Activated CD8-positive, alpha-beta memory T cell treated with anti-CD3 and anti-CD28 coated beads for 36 hours (primary cell): ENCODE measurements around the gene CCL19. TPM values are rescaled to one million over a fixed set of nuclear protein-coding genes. Genes with fewer than 3 reads are reported as not detected.

Source experiments
- CTCF ChIA-PET: fragments of 350-600 bp; sonication (Branson Sonifier 250); formaldehyde crosslinking; loops from one replicate; lab custom pipeline; 2021; ENCODE audit warnings: antibody characterized with exemption; lab: Charles Lee
- POLR2A ChIA-PET: fragments of 350-600 bp; sonication (Branson Sonifier 250); formaldehyde crosslinking; loops from one replicate; lab custom pipeline; 2021; ENCODE audit warnings: antibody characterized with exemption; lab: Charles Lee
- total RNA-seq, 2 experiments: library from RNA; stranded (reverse); gene quantifications; one replicate each; pipeline ENCODE4 v1.2.3, GENCODE V29; 2021

CCL19 gene
- total RNA-seq, 2 experiments from 2014 or later = not detected

DNA sequence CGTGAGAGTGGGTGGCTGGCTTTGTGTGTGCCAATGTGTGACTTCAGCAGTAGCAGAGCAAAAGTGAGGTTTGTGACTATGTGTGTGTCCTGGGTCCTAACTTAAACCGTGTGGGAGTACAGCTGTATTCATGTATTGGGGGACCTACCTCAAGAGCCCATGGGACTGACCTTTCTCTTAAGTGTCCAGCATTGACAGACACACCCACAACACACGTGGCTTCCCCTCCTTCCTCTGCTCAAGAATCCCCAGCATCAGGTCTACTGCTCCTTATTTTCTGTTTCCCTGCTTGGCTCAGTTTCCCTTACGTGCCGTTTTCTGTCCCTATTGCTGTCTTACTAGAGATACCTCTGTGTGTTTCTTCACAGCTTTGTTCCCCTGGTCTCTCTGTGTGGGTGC, 38.5 kb downstream of the CCL19 start:
- POLR2A ChIA-PET = no interaction called here
- CTCF ChIA-PET = interaction anchor here (1.3 to 2.6 kb wide), 2 partner anchors 12 to 14 kb away, joined by 3 to 8 read pairs; no protein-coding TSS in a partner anchor

DNA sequence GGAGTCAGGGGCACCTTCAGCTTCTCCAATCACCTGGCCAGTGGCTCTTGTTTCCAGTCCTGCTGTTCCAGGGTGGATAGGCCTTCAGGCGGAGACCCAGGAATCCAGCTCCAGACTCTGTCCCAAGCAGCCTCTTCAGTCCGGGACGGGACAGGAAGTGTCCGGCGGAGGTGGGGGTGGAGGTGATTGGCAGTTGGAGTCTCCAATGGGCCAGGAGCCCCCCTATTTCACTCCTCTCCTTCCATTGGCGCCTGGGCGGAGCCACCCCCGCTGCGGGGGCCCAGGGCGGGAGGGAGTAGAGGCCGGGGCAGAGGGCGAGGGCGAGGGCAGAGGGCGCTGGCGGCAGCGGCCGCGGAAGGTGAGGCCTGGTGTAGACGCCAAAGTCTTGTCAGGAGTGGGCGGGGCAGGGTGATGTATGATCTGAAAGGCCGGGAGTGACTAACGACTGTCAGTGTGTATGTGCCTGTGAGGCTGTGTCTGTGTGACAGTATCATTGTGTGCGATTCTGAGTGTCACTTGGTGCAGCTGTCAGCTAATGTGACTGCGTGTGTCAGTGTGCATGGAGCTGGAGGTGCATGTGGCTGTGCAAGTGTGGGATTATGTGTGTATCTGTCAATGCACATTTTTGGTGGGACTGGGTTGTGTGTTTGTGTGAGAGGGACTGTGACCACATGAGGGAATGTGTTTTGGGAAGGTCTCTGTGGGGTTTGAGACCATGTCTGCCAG, 39.0 kb downstream of the CCL19 start, which contains the start of gene IL11RA:
Gene IL11RA, plus strand, starts transcription at position 310 of the 726 bp plus-strand sequence. CDS start 3,033 bp downstream, outside the sequence.
- ChIA-PET POLR2A (no interaction called here), CTCF (interaction anchor here (1.3 to 2.6 kb wide), 2 partner anchors 13 kb away, joined by 3 to 8 read pairs; no protein-coding TSS in a partner anchor)

DNA sequence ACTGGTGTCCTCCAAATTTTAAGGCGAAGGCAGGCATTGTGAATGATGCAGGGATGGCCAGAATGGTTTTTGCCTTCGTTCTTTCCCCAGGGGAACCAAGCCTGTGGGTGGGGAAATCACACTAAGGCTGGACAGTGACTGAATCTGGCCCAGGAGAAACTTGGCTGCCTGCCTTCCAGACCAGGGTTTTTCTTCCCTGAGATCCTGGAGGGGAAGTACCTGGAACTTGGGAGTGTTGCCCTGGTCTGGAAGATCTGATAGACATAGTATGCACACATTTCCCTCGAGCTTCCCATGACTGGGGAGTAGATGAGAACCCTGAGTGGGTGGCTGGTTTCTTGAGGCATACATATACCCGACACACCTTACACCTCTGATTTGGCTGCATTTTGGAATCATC, 39.8 kb downstream of the CCL19 start:
- ChIA-PET CTCF (interaction anchor here (2.6 kb wide), 1 partner anchor 14 kb away, joined by 8 read pairs; no protein-coding TSS in a partner anchor), POLR2A (no interaction called here)

DNA sequence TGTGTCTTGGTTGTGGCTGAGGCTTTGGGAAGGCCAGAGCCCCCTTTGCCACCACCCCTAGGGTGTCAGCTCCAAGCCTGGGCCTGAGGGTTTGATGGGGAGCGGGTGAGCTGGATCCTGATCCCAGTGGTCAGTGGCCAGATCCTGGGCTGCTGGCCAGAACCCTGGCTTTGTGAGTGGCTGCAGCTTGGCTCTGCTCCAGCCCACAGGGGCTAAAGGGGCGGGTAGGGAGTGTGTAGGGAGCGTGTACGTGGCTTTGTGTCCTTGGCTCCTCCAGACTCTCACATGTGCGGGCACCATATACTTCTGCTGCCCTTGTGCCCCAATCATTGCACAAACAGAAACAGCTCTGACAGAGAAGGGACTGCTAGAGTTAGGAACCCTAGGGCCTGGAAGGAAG, 40.3 kb downstream of the CCL19 start:
- CTCF ChIA-PET = interaction anchor here (2.6 kb wide), 1 partner anchor 14 kb away, joined by 8 read pairs; no protein-coding TSS in a partner anchor
- POLR2A ChIA-PET = no interaction called here

DNA sequence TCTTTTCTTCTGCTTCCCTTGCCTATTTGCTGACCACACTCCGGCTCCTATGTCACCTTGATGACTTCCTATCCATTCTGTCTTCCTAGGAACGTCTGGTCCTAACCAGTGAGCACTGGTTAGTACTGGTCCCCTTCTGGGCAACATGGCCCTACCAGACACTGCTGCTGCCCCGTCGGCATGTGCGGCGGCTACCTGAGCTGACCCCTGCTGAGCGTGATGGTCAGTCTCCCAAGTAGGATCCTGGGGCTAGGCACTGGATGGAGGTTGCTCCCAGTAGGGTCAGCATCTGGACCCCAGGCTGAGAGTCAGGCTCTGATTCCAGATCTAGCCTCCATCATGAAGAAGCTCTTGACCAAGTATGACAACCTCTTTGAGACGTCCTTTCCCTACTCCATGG, 42.4 kb downstream of the CCL19 start:
- CTCF ChIA-PET = interaction anchor here (0.7 to 1.4 kb wide), 2 partner anchors 9 to 16 kb away, joined by 3 read pairs; no protein-coding TSS in a partner anchor
- POLR2A ChIA-PET = interaction anchor here (4.0 kb wide), 1 partner anchor 11 kb away, joined by 41 read pairs; the partner anchor contains the start of gene SIGMAR1

- POLR2A ChIA-PET = interaction anchor here (0.5 to 4.0 kb wide), 4 partner anchors 8 to 10 kb away, joined by 4 to 41 read pairs (median 10); partner anchors contain the start of gene SIGMAR1
- CTCF ChIA-PET = interaction anchor here (0.5 to 4.3 kb wide), 6 partner anchors 9 to 625 kb away, joined by 3 to 46 read pairs (median 4); partner anchors contain the start of gene SIGMAR1
These were observed 43.4 kb downstream of the CCL19 start for GRCh38 chr9:34647651-34648050.

DNA sequence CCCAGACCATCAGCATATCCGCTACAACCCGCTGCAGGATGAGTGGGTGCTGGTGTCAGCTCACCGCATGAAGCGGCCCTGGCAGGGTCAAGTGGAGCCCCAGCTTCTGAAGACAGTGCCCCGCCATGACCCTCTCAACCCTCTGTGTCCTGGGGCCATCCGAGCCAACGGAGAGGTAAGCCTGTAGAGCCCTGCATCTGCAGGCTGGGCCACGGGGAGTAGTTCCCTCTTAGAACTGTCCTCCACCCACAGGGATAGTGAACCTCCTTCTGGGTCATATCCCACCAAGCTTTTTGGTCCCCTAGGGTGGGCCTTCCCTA, 44.0 kb downstream of the CCL19 start:
- CTCF ChIA-PET = interaction anchor here (0.5 to 4.3 kb wide), 8 partner anchors 9 to 625 kb away, joined by 3 to 46 read pairs (median 5); partner anchors contain the start of gene SIGMAR1
- POLR2A ChIA-PET = interaction anchor here (0.7 to 4.0 kb wide), 6 partner anchors 9 to 35 kb away, joined by 3 to 41 read pairs (median 5); partner anchors contain the start of gene SIGMAR1

- ChIA-PET POLR2A (interaction anchor here (0.7 to 4.0 kb wide), 7 partner anchors 9 to 124 kb away, joined by 3 to 41 read pairs (median 4); partner anchors contain the start of gene SIGMAR1), CTCF (interaction anchor here (0.6 to 4.3 kb wide), 10 partner anchors 10 to 342 kb away, joined by 3 to 46 read pairs (median 5); partner anchors contain the start of genes RPP25L and SIGMAR1)
These were observed 44.6 kb downstream of the CCL19 start, which contains the start of gene GALT for GRCh38 chr9:34646211-34647083. GALT (plus strand) TSS chr9:34646675; CDS start chr9:34646705, 30 bp downstream.

DNA sequence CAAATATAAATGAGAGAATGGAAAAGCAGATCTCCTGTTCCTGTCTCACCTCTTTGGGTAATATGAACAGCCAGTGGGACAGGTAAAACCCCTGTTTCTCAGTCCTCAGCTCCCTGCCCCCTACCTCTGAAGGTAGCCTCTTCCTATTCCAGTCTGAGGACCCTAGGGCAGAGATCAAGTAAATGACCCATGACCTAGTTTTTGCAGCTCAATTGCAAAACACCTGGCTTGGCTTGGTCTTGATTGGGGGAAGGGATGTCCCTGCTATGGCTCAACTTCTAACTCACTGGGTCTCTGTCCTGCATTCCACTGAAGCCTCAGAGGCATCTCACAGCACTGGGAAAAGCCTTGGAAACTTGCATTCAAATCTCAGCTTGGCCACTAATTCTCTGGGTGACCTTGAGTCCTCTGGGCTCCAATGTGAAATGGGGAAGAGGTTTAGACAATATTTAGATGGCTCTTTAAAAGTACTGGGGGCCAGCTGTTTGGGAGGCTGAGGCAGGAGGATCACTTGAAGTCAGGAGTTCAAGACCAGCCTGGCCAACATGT, 46.2 kb downstream of the CCL19 start:
- CTCF ChIA-PET = interaction anchor here (0.9 to 4.3 kb wide), 3 partner anchors 9 to 33 kb away, joined by 3 to 46 read pairs (median 5); partner anchors contain the start of genes RPP25L and SIGMAR1
- POLR2A ChIA-PET = no interaction called here

DNA sequence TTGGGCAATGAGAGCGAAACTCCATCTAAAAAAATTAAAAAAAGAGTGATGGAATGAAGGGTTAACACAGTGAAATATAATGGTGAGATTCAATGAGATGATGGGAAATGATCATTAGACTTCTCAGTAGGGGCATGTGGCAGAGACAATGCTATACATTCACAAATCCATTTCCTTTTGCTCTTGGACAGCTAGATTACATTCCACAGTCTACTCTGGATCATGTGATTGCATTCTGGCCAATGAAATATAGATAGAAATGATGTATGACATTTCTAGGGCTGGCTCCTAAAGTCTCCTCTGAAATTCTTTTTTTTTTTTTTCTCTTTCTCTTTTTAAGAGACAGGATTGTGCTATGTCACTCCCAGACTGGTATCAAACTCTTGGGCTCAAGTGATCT, 48.4 kb downstream of the CCL19 start:
- ChIA-PET CTCF (interaction anchor here (0.7 to 1.2 kb wide), 3 partner anchors 8 to 22 kb away, joined by 3 to 5 read pairs (median 3); no protein-coding TSS in a partner anchor), POLR2A (no interaction called here)

Other genes with a start within 250 kb of the CCL19 start
- gene FAM219A, start 232.7 kb downstream of the CCL19 start, total RNA-seq = 1 to 10 TPM; 8.4 to 8.7 TPM
- not detected for gene DNAI1, start 232.5 kb downstream of the CCL19 start, total RNA-seq
- gene ENHO, start 168.3 kb downstream of the CCL19 start, total RNA-seq = under 1 TPM; 0.38 to 0.61 TPM
- gene CNTFR, start 101.6 kb downstream of the CCL19 start, total RNA-seq = not detected
- 10 to 100 TPM; 34.1 to 39.5 TPM for gene RPP25L, start 79.2 kb downstream of the CCL19 start, total RNA-seq
- gene DCTN3, start 70.8 kb downstream of the CCL19 start, total RNA-seq = 10 to 100 TPM; 66.7 to 71.8 TPM
- under 1 TPM; 0.25 to 0.34 TPM for gene ARID3C, start 62.2 kb downstream of the CCL19 start, total RNA-seq
- 100 to 1,000 TPM; 141 to 147 TPM for gene SIGMAR1, start 53.5 kb downstream of the CCL19 start, total RNA-seq
- 10 to 100 TPM; 42.6 to 42.9 TPM for gene GALT, start 44.6 kb downstream of the CCL19 start, total RNA-seq
- 10 to 100 TPM in 1 of 2 experiments, 1 to 10 TPM in 1; 9.3 to 11.1 TPM for gene IL11RA, start 39.1 kb downstream of the CCL19 start, total RNA-seq
- under 1 TPM; 0.29 to 0.44 TPM for gene CCL27, start 28.6 kb downstream of the CCL19 start, total RNA-seq
- not detected for gene CCL21, start 18.9 kb upstream of the CCL19 start, total RNA-seq